GM13977 (cell line): ENCODE results near the gene JAG1.

ENCODE experiments used
- DNase-seq: peaks from one replicate; pipeline ENCODE4 v3.0.0; 2012; ENCODE audit warnings: low spot score
- CTCF ChIP-seq: IDR thresholded peaks from 2 replicates; pipeline ENCODE4 v1.5.1; 2012; ENCODE audit warnings: mild to moderate bottlenecking, control low read depth; ENCODE audit not compliant: insufficient read depth; ENCODE audit errors: extremely low read depth, missing control alignments
- in situ Hi-C: fragments of 300-500 bp; cut with MboI; formaldehyde crosslinking; loops from one replicate; pipeline ENCODE4 v1.12.0; 2022; ENCODE audit warnings: low sequenced_read_pairs, low pct_unique_long_range_greater_than_20kb, mixed read lengths, inconsistent platforms; ENCODE audit not compliant: unreplicated experiment

Gene JAG1

DNA sequence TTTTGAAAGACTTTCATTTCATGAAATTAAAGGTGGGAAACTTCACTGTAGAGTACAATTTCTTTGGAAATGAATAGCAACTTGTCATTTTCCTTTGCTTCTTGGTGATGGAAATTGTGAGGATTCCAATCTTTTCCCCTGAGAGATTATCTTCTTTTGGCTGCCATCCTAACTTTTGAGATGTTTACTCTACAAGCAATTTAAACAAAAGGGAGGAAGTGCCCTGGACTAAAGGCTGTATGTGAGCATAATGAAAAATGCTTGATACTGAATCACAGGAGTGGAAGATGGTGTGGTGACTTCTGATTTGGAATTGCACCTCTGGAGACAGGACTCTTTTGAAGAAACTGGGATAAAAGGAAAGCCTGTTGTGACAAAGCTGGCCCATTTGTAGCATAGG, 43.1 kb upstream of the JAG1 start:
- no peak for DNase-seq
- in situ Hi-C loops = no loop called here

DNA sequence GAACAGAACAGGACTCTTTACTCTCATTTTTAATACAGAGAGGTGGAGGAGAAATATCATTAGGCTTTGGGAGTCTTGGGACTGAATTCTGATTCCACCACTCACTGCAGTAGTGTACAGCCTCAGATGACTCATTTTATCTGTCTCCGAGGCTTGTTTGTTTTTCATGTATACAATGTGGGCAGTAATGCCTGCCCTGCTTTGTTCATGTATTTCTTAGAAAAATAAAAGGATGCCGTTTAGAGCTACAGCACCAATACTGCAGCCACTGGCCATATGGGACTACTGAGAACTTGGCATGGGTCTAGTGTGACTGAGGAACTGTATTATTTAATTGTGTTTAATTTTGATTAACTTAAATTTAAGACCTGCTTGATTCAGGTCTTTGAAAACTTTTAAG, 41.2 kb upstream of the JAG1 start:
- TF ChIP-seq CTCF = no peak
- DNase-seq = no peak
- in situ Hi-C loops = no loop called here

More for the DNA sequence above, 43.1 kb upstream of the JAG1 start:
- no peak for TF ChIP-seq CTCF

GRCh38 chr20:10714236-10714975, 40.6 kb upstream of the JAG1 start:
- TF ChIP-seq CTCF = no peak
- in situ Hi-C loops = no loop called here
- no peak for DNase-seq

- DNase-seq = no peak
These were observed 39.4 kb upstream of the JAG1 start for GRCh38 chr20:10713161-10713560.

GRCh38 chr20:10711903-10712451, 38.2 kb upstream of the JAG1 start:
- no peak for DNase-seq
- TF ChIP-seq CTCF = no peak
- in situ Hi-C loops = no loop called here

More at GRCh38 chr20:10713161-10713560, 39.4 kb upstream of the JAG1 start:
- TF ChIP-seq CTCF = no peak
- in situ Hi-C loops = no loop called here

DNA sequence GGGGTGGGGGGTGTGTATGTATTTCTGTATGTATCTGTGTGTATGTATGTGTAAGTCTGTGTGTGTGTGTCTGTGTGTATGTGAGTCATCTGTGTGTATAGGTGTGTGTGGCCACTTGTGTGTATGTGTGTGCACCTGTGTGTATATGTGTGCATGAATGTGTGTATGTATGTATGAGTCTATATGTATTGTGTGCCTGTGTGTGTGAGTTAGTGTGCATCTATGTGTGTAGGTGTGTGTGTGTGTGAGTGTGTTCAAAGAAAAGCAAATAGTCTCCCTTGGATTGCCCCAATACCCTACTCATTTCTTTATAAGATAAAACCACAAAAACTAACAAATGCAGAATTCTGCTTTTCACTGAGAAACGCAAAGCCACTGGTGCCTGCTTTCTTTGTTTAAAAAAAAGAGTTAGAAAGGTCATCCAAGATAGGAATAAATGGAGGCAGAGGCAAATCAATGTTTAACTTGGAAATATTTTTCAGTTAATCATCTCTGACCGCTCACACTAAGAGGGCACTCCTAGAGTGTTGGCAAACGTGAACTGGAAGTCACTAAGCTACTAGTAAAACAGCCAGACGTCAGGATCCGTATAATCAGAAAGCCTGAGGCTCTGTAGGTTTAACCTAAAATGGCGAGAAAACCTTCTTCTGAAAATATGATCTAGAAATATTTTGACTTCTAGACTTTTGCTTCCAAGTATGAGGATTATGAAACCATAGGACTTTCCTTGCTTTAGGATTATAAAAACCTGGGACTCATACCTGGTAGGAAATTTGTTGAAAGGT, 37.4 kb upstream of the JAG1 start:
- no peak for DNase-seq
- in situ Hi-C loops = no loop called here
- TF ChIP-seq CTCF = no peak
